Nephron (organoid): ENCODE measurements around the gene MORN5.
A peak's percentile ranks its signal among the peaks of the same experiment; 100 is the strongest.

Experiments used
- H3K27ac Mint-ChIP-seq, 3 experiments: 2 replicates each; pipeline ENCODE4 v1.8.0; 2020; ENCODE audit warnings: mixed read lengths in 3 of 3, mild to moderate bottlenecking in 2 of 3, moderate library complexity in 1 of 3
- H3K27me3 Mint-ChIP-seq: 2 replicates; pipeline ENCODE4 v1.8.0; 2021; ENCODE audit warnings: low read depth, mild to moderate bottlenecking, moderate library complexity, mixed read lengths
- H3K36me3 Mint-ChIP-seq: 2 replicates; pipeline ENCODE4 v1.8.0; 2020; ENCODE audit warnings: low read depth, mixed read lengths
- H3K4me1 Mint-ChIP-seq: 2 replicates; pipeline ENCODE4 v1.8.0; 2020; ENCODE audit warnings: mixed read lengths
- H3K4me3 Mint-ChIP-seq, 3 experiments: 2 replicates each; pipeline ENCODE4 v1.8.0; 2020; ENCODE audit warnings: mild to moderate bottlenecking in 3 of 3, mixed read lengths in 3 of 3, moderate library complexity in 2 of 3
- H3K9me3 Mint-ChIP-seq: 2 replicates; pipeline ENCODE4 v1.8.0; 2020; ENCODE audit warnings: mixed read lengths
- TF ChIP-seq, protein P1 (sequence below), 3 experiments: fragments of 200-600 bp; sonication (generic); IDR thresholded peaks; one replicate each; pipeline ENCODE4 v1.5.0; 2021; ENCODE audit warnings: antibody characterized with exemption in 3 of 3; ENCODE audit not compliant: unreplicated experiment in 3 of 3

MORN5 gene

DNA sequence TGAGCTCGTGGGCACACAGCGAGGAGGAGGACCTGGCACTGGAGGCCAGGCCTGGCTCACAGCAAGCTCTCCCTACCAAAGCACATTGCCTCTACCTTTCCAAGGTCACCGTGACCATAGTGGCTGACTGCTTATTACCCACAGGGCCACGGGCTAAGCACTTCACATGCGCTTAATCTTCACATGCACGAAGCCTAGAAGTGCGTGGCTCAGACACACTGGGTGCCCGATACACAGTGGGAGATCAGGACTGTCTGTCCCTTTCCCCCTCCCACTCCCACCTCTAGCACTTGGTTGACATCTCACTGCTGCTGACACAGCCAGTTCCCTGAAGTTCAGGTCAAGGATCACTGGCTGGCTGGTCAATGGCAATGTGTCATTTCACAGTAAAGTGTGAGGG, 45.5 kb downstream of the MORN5 start:
- Mint-ChIP-seq H3K27ac (no peak overlapping the region), H3K36me3 (no peaks in the 10 kb centered on the region), H3K4me3 (no peak overlapping the region), H3K9me3 (no peaks in the 10 kb centered on the region), H3K4me1 (peaks cover 43% of the 10 kb centered on the region), H3K27me3 (peaks cover 53% of the 10 kb centered on the region)
- TF ChIP-seq, protein P1, sequence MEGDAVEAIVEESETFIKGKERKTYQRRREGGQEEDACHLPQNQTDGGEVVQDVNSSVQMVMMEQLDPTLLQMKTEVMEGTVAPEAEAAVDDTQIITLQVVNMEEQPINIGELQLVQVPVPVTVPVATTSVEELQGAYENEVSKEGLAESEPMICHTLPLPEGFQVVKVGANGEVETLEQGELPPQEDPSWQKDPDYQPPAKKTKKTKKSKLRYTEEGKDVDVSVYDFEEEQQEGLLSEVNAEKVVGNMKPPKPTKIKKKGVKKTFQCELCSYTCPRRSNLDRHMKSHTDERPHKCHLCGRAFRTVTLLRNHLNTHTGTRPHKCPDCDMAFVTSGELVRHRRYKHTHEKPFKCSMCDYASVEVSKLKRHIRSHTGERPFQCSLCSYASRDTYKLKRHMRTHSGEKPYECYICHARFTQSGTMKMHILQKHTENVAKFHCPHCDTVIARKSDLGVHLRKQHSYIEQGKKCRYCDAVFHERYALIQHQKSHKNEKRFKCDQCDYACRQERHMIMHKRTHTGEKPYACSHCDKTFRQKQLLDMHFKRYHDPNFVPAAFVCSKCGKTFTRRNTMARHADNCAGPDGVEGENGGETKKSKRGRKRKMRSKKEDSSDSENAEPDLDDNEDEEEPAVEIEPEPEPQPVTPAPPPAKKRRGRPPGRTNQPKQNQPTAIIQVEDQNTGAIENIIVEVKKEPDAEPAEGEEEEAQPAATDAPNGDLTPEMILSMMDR (IDR thresholded peaks at IDR 0.05; ENCODE audit: unreplicated experiment in 3 of 3) = no peak

DNA sequence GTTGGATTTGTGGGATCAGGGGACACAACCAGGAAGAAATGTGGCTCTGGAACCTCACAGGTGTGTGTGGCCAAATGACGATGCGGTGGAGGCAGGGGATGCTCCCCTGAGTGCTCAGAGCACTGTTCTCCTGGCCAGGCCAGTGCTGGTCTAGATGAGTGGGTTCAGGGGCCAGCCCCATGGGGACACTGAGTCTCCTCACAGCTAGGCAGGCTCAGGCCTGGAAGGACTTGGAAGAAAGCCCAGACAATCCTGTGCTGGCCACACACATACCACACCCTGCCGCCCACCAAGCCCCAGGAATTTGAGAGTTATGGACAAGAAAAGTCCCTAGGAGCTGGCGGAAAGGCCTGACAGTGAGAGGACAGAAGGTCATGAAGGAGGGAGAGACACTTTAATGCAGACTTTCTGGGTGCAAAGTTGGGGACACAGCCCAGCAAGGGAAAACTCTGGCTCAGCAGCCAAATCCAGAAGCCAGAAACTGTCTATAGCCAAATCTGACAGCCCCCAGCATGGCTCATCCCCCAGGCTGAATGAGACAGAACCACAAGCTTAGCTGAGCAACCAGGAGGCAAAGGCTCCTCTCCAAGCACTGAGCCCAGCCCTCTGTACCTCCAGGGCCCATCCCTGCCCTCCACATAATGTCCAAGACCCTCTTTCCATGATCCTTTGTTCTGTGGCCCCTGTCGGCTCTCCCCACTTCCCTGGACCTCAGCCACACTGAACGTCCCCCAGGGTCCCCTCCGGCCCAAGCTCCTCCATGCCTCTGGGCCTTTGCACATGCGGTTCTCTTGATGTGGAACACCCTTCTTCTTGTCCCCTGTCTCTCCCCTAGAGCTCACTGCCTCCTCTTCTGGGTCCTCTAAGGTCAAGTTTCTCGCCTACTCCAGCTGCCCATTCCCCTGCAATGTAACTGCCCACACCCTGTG, 46.7 kb downstream of the MORN5 start:
- Mint-ChIP-seq H3K27me3 (peaks cover 59% of the 10 kb centered on the region), H3K36me3 (no peaks in the 10 kb centered on the region), H3K4me3 (no peak overlapping the region), H3K4me1 (peaks cover 38% of the 10 kb centered on the region), H3K9me3 (no peaks in the 10 kb centered on the region), H3K27ac (peak overlapping the region in 1 of 3 experiments; percentile 19)
- TF ChIP-seq, protein P1 (IDR thresholded peaks at IDR 0.05; ENCODE audit: unreplicated experiment in 3 of 3) = no peak

DNA sequence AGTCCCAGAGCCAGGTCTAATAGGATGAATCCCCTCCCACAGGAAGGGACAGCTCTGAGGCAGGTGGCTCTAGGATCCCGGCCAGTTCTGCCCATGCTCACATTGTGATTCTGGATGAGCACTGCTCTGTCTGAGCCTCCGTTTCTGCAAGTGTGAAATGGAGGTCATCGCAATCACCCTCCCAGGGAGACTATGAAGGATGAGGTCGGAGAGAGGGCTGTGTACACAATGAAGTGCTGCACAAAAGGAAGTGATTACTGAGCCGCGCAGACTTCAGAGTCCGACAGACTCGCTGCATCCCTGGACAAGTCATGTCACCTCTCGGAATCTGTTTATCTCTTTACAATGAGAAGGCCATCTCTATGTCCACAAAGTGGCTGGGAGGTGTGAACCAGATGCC, 47.4 kb downstream of the MORN5 start:
- H3K9me3 Mint-ChIP-seq = no peaks in the 10 kb centered on the region
- H3K4me3 Mint-ChIP-seq = no peak overlapping the region
- peaks cover 66% of the 10 kb centered on the region for H3K27me3 Mint-ChIP-seq
- TF ChIP-seq, protein P1 (IDR thresholded peaks at IDR 0.05; ENCODE audit: unreplicated experiment in 3 of 3) = no peak
- no peak overlapping the region for H3K27ac Mint-ChIP-seq
- no peaks in the 10 kb centered on the region for H3K36me3 Mint-ChIP-seq
- H3K4me1 Mint-ChIP-seq = peaks cover 31% of the 10 kb centered on the region

DNA sequence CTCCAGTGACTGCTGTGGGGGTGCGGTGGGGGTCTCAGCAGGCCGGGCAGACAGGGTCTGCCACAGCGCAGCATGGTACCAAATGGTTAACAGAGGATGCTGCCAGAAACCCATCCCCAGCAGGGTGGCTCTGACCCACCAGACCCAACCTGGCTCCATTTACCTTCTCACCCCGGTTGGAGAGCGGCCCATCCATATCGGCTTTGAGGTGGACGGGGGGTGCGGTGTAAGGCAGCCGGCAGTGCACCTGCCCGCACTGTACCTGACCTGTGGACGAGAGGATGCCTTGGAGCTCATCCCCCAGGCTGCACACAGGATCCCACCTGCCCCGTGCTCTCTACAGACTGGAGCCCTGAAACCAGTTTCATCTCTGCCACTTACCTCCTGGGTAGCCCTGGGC, 49.7 kb downstream of the MORN5 start:
- no peaks in the 10 kb centered on the region for H3K36me3 Mint-ChIP-seq
- H3K9me3 Mint-ChIP-seq = no peaks in the 10 kb centered on the region
- H3K27ac Mint-ChIP-seq = no peak overlapping the region

DNA sequence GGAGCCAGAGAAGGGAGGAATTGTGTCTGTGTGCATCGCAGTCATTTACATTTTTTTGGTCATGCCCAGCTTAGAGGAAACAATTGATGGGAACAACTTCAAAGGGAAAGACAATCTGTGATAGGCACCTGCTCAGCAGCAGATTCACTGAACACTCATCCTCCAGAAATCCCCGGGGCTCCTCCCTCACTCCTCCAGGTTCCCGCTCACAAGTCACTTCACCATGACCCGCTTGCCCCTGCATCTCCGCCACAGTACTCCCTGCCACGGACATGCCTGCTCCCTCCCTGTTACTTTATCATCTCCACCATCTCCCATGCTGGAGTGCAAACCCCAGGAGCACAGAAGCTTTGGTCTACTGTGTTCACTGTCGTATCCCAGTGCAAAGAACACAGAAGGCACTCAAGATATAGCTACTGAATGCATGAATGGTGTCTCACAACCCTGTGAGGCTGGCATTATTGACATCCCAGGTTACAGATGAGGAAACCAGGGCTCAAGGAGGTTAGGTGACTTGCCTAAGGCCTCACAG, 52.8 kb downstream of the MORN5 start:
- no peaks in the 10 kb centered on the region for H3K9me3 Mint-ChIP-seq
- H3K4me3 Mint-ChIP-seq = peak overlapping the region; percentile 60 to 70 (median 63)
- peaks cover 96% of the 10 kb centered on the region for H3K27me3 Mint-ChIP-seq
- no peaks in the 10 kb centered on the region for H3K36me3 Mint-ChIP-seq
- H3K27ac Mint-ChIP-seq = no peak overlapping the region
- H3K4me1 Mint-ChIP-seq = peaks cover 5% of the 10 kb centered on the region
- TF ChIP-seq, protein P1 (IDR thresholded peaks at IDR 0.05; ENCODE audit: unreplicated experiment in 3 of 3) = no peak

More for the DNA sequence above, 49.7 kb downstream of the MORN5 start:
- peaks cover 21% of the 10 kb centered on the region for H3K4me1 Mint-ChIP-seq
- TF ChIP-seq, protein P1 (IDR thresholded peaks at IDR 0.05; ENCODE audit: unreplicated experiment in 3 of 3) = no peak
- H3K4me3 Mint-ChIP-seq = no peak overlapping the region
- peaks cover 86% of the 10 kb centered on the region for H3K27me3 Mint-ChIP-seq
